Pancreas (tissue), 10 donors: ENCODE results near the gene PAPOLA. TPM values are rescaled to one million over a fixed set of nuclear protein-coding genes. Genes with fewer than 3 reads are reported as not detected.

Source experiments
- ATAC-seq, 4 donors: fragments of 200-7000 bp; cut with Tn5 transposase; one replicate each; pipeline versions ENCODE4 v1.8.0 to v1.9.1; 2020; ENCODE audit warnings: mild to moderate bottlenecking in 4 of 4, moderate library complexity in 4 of 4
- DNase-seq, 6 donors: peaks; one replicate each; pipeline ENCODE4 v3.0.0-alpha.2; 2020
- FAIRE-seq: peaks from 2 replicates; lab custom pipeline; 2012; peaks lifted over from hg19 to GRCh38; lab: Jason Lieb, UNC
- H3K27ac ChIP-seq, 4 donors: fragments of 200-600 bp; sonication (generic); 1 replicate in 3 of 4; 2 replicates in 1 of 4; pipeline versions ENCODE4 v1.5.0 to v1.8.0; 2020
- H3K27me3 ChIP-seq, 4 donors: fragments of 200-600 bp; one replicate each; pipeline ENCODE4 v1.8.0; 2021
- H3K36me3 ChIP-seq, 3 donors: fragments of 200-600 bp; sonication (generic) in 1 of 3; one replicate each; pipeline versions ENCODE4 v1.5.0 to v1.8.0; 2020 to 2021
- H3K4me1 ChIP-seq, 3 donors: fragments of 200-600 bp; one replicate each; pipeline ENCODE4 v1.8.0; 2021
- H3K4me3 ChIP-seq, 4 donors: fragments of 200-600 bp; sonication (generic) in 2 of 4; one replicate each; pipeline versions ENCODE4 v1.5.0 to v1.8.0; 2020 to 2021
- H3K9me3 ChIP-seq, 4 donors: fragments of 200-600 bp; one replicate each; pipeline ENCODE4 v1.8.0; 2021
- WGBS, 2 donors: extraction: QIAGEN DNeasy Blood & Tissue Kit; methylation state at CpG; one replicate each; pipeline ENCODE4 v1.1.7; 2013; 5-methylcytosine and 5-hydroxymethylcytosine counted together
- intact Hi-C, 3 donors: fragments of 100-400 bp; cut with DNase I; formaldehyde crosslinking; loops; one replicate each; pipeline versions ENCODE4 v1.11.1 to v1.14.2; 2022
- polyA plus RNA-seq, 2 donors: library from polyadenylated mRNA; stranded (reverse); fragments of 200-250 nt; gene quantifications; one replicate each; pipeline ENCODE4 v1.2.3, GENCODE V29; 2013
- total RNA-seq, 6 donors: library from RNA; stranded (reverse); fragmentation: NEBNext Ultra II Directional in 4 of 6; extraction: Animal tissue kit (Norgen Biotek cat#: 25700) in 4 of 6; gene quantifications; one replicate each; pipeline versions ENCODE4 v1.2.1 to v1.2.4, GENCODE V29; 2021 to 2023
- TF ChIP-seq, protein P1 (sequence below), 4 donors: fragments of 200-600 bp; sonication (generic) in 3 of 4; IDR thresholded peaks; one replicate each; pipeline versions ENCODE4 v1.5.0 to v1.8.0; 2021; ENCODE audit warnings: antibody characterized with exemption in 4 of 4
- donor health status: healthy with polysubstance abuse.
- donor health status: DM: no; HTN: no; CAD: no; lungs with moderate emphysema.
- donor health status: DM: no; HTN: no; CAD: no.
- donor health status: control.
- donor health status: control.
- donor health status: Bipolar disorder and iron deficiency.
- donor health status: DM: yes; HTN: yes; CAD: no.
- donor health status: DM: no; HTN: no; CAD: no.
- donor health status: DM: no; HTN: no; CAD: no.
- donor health status: DM: yes; HTN: yes; CAD: no.

Gene PAPOLA
- total and polyA plus RNA-seq, 8 donors: 47.6 to 130 (median 78.6) TPM

DNA sequence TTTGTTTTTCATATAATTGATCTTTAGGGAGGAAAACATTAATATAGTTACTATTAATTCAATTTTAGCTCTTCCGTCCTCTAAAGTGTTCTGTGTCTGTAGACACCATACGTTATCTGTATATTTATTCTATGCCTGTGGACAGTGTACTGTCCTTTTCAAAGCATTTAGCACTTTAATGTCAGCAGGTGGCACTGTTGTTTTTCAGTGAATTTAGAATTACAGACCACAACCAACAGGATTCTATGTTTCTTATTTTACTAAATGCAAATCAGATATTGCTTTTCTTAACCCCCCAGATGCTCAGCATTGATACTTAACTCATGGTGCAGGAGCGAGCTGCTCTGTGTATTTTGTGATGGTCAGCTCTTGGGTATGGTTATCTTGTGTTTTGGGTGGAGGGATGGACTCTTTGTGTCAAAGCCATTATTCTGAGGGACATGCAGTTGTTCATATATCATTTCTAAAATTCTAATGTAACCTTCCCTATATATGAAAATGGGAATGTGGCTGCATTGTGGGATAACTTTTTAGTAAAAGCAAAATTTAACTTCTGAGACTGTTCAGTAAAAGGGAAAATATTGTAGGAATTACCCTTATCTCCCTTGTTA, 65.2 kb downstream of the PAPOLA start:
- H3K9me3 ChIP-seq: no peaks in the 10 kb centered on the region
- H3K27ac ChIP-seq: no peak overlapping the region
- TF ChIP-seq, protein P1, sequence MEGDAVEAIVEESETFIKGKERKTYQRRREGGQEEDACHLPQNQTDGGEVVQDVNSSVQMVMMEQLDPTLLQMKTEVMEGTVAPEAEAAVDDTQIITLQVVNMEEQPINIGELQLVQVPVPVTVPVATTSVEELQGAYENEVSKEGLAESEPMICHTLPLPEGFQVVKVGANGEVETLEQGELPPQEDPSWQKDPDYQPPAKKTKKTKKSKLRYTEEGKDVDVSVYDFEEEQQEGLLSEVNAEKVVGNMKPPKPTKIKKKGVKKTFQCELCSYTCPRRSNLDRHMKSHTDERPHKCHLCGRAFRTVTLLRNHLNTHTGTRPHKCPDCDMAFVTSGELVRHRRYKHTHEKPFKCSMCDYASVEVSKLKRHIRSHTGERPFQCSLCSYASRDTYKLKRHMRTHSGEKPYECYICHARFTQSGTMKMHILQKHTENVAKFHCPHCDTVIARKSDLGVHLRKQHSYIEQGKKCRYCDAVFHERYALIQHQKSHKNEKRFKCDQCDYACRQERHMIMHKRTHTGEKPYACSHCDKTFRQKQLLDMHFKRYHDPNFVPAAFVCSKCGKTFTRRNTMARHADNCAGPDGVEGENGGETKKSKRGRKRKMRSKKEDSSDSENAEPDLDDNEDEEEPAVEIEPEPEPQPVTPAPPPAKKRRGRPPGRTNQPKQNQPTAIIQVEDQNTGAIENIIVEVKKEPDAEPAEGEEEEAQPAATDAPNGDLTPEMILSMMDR (IDR thresholded peaks at IDR 0.05): peak in 2 of 4 donors; percentile 27 to 32
- ATAC-seq: peak; percentile 43 to 72 (median 68)
- DNase-seq: no peak
- no peaks in the 10 kb centered on the region for H3K27me3 ChIP-seq
- peaks cover 0 to 3% (median 0%) of the 10 kb centered on the region in 3 donors for H3K4me1 ChIP-seq
- 67 to 75% methylated on average over 3 of the region's 3 CpGs for WGBS, 2 donors
- no peak overlapping the region for H3K4me3 ChIP-seq
- H3K36me3 ChIP-seq: peaks cover 0 to 17% (median 15%) of the 10 kb centered on the region in 3 donors
- intact Hi-C loops: loop anchor here in 1 of 3 donors (5.0 kb wide), 1 partner anchor 175 kb away; no protein-coding TSS in a partner anchor
- FAIRE-seq: no peak

DNA sequence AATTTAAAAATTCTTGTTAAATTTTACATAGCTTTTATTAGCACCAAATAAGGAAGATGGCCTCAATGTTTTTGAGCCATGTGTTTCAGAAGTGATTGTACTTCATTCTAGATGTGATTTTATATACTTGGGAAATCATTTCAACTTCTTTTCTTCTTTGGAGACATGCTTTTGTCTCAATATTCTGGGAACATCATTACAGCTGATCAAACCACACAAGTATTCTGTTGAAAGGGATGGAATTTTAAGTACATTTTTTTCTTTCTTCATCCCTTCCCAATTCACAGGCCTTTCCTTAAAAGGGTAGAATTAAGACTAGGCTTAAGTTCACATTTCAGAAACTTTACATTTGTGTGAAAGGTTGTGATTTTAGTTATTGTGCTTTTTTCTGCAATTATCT, 66.4 kb downstream of the PAPOLA start:
- intact Hi-C loops: loop anchor here in 1 of 3 donors (5.0 kb wide), 1 partner anchor 174 kb away; no protein-coding TSS in a partner anchor
- TF ChIP-seq, protein P1 (IDR thresholded peaks at IDR 0.05): no peak
- Histone ChIP-seq H3K36me3 (peaks cover 0 to 17% (median 8%) of the 10 kb centered on the region in 3 donors), H3K4me1 (peaks cover 0 to 3% (median 0%) of the 10 kb centered on the region in 3 donors), H3K4me3 (no peak overlapping the region), H3K9me3 (no peaks in the 10 kb centered on the region), H3K27me3 (no peaks in the 10 kb centered on the region), H3K27ac (no peak overlapping the region)
- DNase-seq (no peak), ATAC-seq (no peak), FAIRE-seq (no peak)

DNA sequence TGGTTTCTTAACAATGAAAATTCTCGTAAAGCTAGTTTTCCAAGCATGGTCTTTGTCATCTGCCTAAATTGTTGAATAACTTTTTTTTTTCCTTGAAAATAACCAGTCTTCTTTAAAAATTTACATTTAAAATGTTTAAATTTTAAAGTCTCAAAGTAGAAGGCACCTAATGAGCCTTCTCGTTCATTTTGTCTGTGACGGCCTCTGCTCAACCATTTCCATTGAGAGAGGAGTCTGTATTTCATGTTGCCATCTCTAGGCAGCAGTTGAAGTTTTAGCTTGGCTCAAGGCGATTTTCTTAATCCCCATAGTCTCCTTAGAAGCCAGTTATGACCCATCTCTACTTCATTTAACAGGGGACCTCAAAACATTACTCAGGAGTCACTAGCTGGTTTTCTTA, 69.1 kb downstream of the PAPOLA start:
- no peak overlapping the region for H3K4me3 ChIP-seq
- FAIRE-seq (no peak), DNase-seq (no peak), ATAC-seq (no peak)
- TF ChIP-seq, protein P1 (IDR thresholded peaks at IDR 0.05): no peak
- intact Hi-C loops: no loop called here
- no peaks in the 10 kb centered on the region for H3K9me3 ChIP-seq
- peaks cover 11 to 16% (median 12%) of the 10 kb centered on the region in 3 donors for H3K4me1 ChIP-seq
- H3K27ac ChIP-seq: no peak overlapping the region
- H3K36me3 ChIP-seq: peaks cover 0 to 4% (median 0%) of the 10 kb centered on the region in 3 donors
- WGBS, 2 donors: 94 to 99% methylated on average over 4 of the region's 4 CpGs
- H3K27me3 ChIP-seq: no peaks in the 10 kb centered on the region

DNA sequence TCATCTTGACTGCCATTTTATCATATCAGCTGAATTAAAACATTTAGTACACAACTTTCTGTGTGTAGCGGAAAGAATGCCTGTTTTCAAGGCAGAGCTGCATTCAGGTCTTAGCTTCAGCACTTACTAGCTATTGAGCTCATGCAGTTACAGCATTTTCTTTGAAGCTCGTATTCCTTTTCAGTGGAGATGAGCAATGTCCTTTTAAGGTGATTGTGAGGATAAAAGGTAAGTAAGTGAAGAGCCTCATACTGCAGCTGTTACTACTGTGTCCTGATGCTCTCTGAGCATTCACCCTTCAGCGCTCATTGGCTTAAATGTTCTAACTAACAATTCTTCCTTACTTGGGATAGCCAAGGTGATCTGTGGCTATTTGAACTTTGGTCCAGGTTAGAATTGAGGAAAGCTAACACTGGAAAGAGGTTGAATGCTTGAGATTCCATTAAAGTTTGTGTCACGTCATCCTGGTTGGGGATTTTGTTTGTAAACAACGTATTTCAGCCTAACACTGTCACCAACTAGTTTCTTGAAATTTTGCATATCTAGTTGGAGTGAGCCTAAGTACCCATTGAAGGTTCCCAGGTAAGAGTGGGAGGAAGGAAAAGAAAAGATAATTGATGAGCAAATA, 71.4 kb downstream of the PAPOLA start:
- ATAC-seq (no peak), FAIRE-seq (no peak), DNase-seq (no peak)
- H3K4me3 ChIP-seq: no peak overlapping the region
- TF ChIP-seq, protein P1 (IDR thresholded peaks at IDR 0.05): no peak
- no peaks in the 10 kb centered on the region for H3K9me3 ChIP-seq
- H3K36me3 ChIP-seq: no peaks in the 10 kb centered on the region
- no peaks in the 10 kb centered on the region for H3K27me3 ChIP-seq
- WGBS, 2 donors: 95 to 96% methylated on average over 5 of the region's 5 CpGs
- intact Hi-C loops: no loop called here
- H3K4me1 ChIP-seq: peaks cover 11 to 16% (median 12%) of the 10 kb centered on the region in 3 donors
- no peak overlapping the region for H3K27ac ChIP-seq
